GM06990 (cell line): ENCODE results near the gene GET3.

ENCODE experiments used
- DNase-seq: peaks from one replicate; pipeline ENCODE4 v3.0.0-alpha.2; 2011; ENCODE audit not compliant: insufficient read length; ENCODE audit errors: extremely low read depth
- H3K27me3 ChIP-seq: replicated peaks from 2 replicates; pipeline ENCODE4 v1.6.0; 2011; ENCODE audit warnings: low read length; ENCODE audit not compliant: control insufficient read depth, insufficient read depth
- H3K36me3 ChIP-seq: 2 replicates; pipeline ENCODE4 v1.5.1; 2011; ENCODE audit warnings: low read length; ENCODE audit not compliant: control insufficient read depth, insufficient read depth
- H3K4me3 ChIP-seq: replicated peaks from 2 replicates; pipeline ENCODE4 v1.5.1; 2011; ENCODE audit warnings: low read depth, mild to moderate bottlenecking, control low read depth, low read length
- TF ChIP-seq, protein P1 (sequence below): IDR thresholded peaks from 2 replicates; pipeline ENCODE4 v1.5.1; 2011; ENCODE audit warnings: low read length, control low read depth, mild to moderate bottlenecking, inconsistent platforms; ENCODE audit not compliant: insufficient read depth, poor library complexity, severe bottlenecking

The GET3 gene

DNA sequence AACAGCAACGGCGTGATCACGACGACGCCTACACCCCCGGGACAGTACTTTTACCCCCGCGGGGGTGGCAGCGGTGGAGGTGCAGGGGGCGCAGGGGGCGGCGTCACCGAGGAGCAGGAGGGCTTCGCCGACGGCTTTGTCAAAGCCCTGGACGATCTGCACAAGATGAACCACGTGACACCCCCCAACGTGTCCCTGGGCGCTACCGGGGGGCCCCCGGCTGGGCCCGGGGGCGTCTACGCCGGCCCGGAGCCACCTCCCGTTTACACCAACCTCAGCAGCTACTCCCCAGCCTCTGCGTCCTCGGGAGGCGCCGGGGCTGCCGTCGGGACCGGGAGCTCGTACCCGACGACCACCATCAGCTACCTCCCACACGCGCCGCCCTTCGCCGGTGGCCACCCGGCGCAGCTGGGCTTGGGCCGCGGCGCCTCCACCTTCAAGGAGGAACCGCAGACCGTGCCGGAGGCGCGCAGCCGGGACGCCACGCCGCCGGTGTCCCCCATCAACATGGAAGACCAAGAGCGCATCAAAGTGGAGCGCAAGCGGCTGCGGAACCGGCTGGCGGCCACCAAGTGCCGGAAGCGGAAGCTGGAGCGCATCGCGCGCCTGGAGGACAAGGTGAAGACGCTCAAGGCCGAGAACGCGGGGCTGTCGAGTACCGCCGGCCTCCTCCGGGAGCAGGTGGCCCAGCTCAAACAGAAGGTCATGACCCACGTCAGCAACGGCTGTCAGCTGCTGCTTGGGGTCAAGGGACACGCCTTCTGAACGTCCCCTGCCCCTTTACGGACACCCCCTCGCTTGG is 55.0 kb downstream of the GET3 start:
- DNase-seq = peak; percentile 91
- H3K36me3 ChIP-seq = no peaks in the 10 kb centered on the region
- TF ChIP-seq, protein P1, sequence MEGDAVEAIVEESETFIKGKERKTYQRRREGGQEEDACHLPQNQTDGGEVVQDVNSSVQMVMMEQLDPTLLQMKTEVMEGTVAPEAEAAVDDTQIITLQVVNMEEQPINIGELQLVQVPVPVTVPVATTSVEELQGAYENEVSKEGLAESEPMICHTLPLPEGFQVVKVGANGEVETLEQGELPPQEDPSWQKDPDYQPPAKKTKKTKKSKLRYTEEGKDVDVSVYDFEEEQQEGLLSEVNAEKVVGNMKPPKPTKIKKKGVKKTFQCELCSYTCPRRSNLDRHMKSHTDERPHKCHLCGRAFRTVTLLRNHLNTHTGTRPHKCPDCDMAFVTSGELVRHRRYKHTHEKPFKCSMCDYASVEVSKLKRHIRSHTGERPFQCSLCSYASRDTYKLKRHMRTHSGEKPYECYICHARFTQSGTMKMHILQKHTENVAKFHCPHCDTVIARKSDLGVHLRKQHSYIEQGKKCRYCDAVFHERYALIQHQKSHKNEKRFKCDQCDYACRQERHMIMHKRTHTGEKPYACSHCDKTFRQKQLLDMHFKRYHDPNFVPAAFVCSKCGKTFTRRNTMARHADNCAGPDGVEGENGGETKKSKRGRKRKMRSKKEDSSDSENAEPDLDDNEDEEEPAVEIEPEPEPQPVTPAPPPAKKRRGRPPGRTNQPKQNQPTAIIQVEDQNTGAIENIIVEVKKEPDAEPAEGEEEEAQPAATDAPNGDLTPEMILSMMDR = no peak
- peak overlapping the region; percentile 96 for H3K4me3 ChIP-seq
- H3K27me3 ChIP-seq = no peaks in the 10 kb centered on the region

DNA sequence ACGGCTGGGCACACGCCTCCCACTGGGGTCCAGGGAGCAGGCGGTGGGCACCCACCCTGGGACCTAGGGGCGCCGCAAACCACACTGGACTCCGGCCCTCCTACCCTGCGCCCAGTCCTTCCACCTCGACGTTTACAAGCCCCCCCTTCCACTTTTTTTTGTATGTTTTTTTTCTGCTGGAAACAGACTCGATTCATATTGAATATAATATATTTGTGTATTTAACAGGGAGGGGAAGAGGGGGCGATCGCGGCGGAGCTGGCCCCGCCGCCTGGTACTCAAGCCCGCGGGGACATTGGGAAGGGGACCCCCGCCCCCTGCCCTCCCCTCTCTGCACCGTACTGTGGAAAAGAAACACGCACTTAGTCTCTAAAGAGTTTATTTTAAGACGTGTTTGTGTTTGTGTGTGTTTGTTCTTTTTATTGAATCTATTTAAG is 55.6 kb downstream of the GET3 start:
- no peaks in the 10 kb centered on the region for H3K27me3 ChIP-seq
- TF ChIP-seq, protein P1 = no peak
- H3K4me3 ChIP-seq = peak overlapping the region; percentile 96
- H3K36me3 ChIP-seq = no peaks in the 10 kb centered on the region
- DNase-seq = no peak

DNA sequence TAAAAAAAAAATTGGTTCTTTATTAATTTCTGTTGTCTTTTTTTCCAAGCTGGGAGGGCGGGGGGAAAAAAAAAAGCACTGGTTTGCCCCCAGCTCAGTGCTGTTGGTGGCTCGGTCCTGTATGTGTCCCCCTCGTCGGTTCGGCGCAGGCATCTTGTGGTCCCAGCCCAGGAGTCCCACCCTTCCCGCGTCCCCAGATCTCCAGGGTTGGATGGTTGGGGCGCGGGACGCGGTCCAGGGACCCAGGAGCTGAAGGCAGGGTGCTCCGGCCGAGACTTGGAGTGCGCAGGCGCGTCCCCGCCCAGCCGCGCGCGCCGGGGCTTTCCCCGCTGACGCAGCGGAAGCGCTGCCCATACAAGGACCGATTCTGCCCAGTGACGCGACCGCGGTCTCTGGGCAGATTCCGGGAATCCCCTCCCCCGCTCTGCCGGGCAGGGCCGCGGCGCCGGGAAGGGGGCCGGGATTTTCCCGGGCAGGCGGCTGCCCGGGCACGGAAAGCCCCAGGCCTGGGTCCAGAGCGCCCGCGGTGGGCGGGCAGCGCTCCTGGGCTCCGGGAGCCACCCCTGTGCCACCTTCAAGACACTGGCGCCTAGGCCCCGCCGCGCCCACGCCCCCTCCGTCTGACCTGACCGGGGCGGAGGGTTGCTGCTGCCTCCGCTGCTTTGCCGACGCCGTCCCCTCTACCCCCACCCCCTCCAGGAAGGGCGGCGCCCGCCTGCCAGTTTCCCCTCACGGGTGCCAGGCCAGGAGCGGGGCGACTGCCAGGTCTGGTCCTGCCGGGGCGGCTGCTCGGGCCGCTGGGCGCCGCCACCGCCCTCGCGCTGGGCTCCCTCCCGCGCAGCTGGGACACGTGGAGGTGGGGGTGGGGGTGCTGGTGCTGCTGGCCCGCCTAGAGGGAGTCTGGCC is 56.2 kb downstream of the GET3 start:
- TF ChIP-seq, protein P1 = no peak
- peak; percentile 98 for DNase-seq
- Histone ChIP-seq H3K27me3 (no peaks in the 10 kb centered on the region), H3K36me3 (no peaks in the 10 kb centered on the region), H3K4me3 (peak overlapping the region; percentile 96)

DNA sequence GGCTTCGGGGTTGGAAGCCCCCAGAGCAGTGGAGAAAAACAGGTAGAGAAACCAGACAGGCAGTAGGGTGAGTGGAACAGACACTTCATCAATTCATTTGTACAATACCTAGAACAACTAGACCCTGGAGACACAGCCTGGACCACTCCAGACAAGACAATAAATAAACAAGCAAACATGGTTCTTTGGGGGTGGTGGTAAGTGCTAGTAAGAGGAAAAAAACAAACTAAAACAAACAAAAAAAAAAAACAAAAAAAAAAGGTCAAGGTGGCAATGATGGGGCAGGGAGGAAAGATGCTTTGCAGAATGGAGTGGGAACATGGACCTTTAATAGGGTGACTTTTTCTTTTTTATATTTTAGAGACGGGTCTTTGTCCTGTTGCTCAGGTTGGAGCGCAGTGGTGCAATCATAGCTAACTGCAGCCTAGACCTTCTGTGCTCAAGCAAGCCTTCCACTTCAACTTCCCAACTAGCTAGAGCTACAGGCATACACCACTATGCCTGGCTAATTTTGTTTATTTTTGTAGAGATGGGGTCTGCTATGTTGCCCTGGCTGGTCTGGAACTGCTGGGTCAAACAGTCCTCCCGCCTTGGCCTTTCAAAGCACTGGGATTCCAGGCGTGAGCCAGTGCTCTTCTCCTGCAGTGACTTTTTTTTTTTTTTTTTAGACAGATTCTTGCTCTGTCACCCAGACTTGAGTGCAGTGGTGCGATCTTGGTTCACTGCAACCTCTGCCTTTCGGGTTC is 57.1 kb downstream of the GET3 start:
- TF ChIP-seq, protein P1 = no peak
- Histone ChIP-seq H3K4me3 (peak overlapping the region; percentile 96), H3K27me3 (no peaks in the 10 kb centered on the region), H3K36me3 (no peaks in the 10 kb centered on the region; the same call in 1 of the 2 replicates)
- DNase-seq = no peak

DNA sequence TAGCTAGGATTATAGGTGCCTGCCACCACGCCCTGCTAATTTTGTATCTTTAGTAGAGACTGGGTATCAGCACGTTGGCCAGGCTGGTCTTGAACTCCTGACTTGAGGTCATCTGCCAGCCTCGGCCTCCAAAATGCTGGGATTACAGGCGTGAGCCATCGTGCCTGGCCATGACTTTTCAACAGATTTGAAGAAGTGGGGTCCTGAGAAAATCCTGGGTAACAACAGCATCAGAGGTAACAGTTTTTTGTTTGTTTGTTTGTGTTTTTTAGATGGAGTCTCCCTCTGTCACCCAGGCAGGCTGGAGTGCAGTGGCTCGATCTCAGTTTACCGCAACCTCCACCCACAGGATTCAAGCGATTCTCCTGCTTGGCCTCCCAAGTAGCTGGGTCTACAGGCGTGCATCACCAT is 57.7 kb downstream of the GET3 start:
- DNase-seq = no peak
- no peak overlapping the region for H3K4me3 ChIP-seq
- no peaks in the 10 kb centered on the region; the same call in 1 of the 2 replicates for H3K36me3 ChIP-seq
- TF ChIP-seq, protein P1 = no peak
- H3K27me3 ChIP-seq = no peaks in the 10 kb centered on the region
